GM18498 (cell line): ENCODE data around the gene HOXC5.

ENCODE experiments used
- ATAC-seq: cut with Tn5 transposase; IDR thresholded peaks from one replicate; pipeline ENCODE4 v1.9.1; 2021; ENCODE audit warnings: mild to moderate bottlenecking, moderate library complexity; ENCODE audit not compliant: unreplicated experiment

The HOXC5 gene

GRCh38 chr12:54045401-54045800 lies 12.6 kb downstream of the HOXC5 start:
- ATAC-seq = no peak

DNA sequence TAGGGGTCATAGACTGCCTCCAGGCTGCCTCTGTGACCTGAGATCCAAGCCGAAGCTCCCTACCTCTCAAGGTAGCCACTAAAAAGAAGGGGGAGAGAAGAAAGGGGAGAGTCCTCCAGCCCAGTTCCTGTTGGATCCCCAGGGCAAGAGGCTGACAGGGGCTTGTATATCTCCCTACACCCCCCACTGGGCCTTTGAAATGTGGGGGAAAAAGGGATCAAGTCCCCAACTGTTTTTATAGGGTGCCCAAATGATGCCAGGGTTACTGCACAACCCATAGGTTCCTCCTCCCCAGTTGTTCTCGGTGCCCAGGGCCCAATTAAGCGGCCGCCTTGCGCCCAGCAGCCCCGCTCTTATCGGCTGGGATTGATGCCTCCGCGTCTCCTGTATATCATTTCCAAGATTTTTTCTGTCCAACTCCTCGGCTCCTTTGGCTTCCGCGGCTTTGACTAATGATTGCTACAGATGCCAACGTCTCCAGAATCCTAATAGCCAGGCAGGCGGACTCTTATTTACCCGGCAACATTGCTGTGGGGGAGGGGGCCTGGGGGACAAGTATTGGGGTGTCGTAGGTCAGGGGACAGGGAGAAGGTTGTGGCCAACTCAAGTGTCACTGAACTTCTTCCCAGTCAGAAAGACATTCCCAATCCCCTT lies 13.1 kb downstream of the HOXC5 start:
- ATAC-seq = no peak

- ATAC-seq = no peak
These were observed 13.9 kb downstream of the HOXC5 start for GRCh38 chr12:54046809-54047159.

DNA sequence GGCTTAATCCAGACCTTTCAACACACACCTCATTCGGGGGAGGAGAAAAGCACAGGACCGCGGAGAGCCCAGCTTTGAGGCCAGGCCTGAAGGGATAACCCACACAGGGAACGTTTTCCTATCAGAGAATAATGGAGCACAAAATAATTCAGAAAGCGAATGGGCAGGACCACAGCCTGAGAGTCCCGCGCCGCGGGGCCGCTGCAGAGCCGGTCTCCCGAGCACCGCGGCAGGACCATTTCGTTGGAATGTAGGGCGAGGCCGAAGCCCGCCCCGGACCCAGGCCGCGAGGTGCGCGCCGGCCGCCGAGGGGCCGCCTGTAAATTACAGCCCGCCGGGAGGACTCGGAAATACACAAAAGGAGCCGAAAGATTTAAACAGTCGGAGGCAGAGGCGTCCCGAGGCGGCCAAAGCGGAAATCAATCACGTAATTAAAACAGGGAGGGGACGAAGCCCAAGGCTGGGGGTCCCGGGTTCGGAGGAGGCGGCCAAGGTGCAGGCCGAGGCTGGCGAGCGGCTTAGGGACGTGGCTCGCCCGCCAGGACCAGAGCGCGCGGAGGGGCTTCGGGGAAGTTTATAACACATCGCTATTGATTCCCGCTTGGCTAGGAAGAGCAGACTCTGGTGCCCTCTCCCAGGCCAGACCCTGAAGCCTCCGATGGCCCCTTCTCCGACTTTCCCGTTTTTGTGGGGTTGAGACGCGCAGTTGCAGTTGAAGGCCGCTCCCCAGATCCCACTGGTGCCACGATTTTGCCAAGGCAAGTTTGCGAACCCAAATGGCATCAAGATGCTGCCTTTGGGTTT lies 14.5 kb downstream of the HOXC5 start:
- no peak for ATAC-seq

DNA sequence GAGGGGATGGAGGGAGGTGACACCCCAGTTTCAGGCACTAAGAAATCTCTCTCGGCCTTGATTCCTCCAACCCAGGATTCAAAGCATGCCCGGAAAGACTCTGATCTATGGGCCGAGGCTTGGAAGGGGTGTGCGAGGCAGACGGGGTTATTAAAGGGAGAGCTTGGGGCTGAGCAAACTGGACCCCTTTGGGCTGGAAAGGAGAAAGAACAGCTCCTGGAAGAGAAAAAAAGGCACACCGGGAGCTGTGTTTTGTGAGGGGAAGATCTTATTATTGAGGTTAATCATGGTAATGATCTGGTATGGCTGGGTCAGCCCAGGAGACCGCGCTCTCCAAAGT lies 15.1 kb downstream of the HOXC5 start:
- no peak for ATAC-seq

DNA sequence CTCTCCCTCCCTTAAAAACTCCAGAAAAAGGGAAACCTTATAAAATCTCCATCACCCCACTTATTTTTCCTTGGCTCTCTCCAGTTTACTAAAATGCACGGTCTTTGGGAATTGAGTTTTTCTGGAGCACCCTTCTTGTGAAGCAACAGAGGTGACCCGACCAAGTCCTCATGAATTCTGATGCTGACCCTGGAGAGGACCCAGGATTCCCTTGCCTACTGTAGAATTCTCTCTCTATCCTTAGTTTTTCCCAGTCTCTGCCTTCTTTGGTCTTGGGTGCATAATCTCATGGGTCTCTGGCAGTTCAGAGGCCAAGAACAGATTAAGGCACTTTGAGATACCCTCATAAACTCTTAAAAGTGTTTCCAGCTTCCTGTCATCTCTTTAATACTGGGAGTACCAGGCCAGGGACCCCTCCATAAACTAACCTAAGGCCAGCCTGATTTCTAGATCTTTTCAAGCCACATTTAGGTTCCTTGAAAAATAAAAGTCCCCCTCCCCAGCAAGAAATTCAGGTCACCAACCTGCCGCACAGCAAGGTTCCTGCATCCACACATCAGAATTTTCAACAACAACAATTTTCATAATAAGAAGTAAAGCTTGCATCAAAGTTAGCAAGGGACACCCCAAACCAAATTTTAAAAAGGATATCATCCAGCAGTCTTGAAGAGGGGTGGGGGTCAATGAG lies 15.7 kb downstream of the HOXC5 start:
- no peak for ATAC-seq

DNA sequence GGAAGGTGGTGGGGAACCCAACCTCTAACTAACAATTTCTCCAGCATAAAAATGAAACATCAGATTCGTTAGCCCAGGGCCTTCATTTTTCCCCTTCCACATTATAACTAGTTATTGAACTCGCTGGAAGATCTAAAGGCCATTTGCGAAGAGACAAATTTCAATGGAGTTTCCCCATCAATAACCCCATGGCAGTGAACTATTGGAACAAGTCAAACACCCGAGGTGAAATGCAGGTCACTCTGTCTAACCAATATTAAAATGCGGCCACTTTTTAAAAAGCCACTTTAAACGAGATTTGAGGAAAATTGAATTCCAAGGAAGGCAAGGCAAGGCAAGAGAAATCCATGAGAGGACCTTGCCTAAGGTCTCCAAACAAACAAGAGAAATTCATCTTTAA lies 16.3 kb downstream of the HOXC5 start:
- ATAC-seq = no peak

DNA sequence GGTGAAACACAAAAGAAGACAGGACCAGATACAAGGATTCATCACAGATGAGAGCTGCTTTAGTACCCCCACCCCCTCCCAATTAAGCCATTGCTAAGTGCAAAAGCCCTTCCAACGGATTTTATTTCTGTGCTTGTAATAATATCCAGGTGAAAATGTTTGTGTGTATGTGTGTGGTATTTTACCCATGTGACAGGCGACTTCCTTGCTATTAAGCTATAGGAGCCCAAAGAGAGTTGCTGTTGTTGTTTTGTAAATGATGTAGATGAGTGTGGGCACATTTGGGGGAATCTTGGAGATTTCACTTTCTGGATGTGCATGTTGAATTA lies 17.6 kb downstream of the HOXC5 start:
- no peak for ATAC-seq

DNA sequence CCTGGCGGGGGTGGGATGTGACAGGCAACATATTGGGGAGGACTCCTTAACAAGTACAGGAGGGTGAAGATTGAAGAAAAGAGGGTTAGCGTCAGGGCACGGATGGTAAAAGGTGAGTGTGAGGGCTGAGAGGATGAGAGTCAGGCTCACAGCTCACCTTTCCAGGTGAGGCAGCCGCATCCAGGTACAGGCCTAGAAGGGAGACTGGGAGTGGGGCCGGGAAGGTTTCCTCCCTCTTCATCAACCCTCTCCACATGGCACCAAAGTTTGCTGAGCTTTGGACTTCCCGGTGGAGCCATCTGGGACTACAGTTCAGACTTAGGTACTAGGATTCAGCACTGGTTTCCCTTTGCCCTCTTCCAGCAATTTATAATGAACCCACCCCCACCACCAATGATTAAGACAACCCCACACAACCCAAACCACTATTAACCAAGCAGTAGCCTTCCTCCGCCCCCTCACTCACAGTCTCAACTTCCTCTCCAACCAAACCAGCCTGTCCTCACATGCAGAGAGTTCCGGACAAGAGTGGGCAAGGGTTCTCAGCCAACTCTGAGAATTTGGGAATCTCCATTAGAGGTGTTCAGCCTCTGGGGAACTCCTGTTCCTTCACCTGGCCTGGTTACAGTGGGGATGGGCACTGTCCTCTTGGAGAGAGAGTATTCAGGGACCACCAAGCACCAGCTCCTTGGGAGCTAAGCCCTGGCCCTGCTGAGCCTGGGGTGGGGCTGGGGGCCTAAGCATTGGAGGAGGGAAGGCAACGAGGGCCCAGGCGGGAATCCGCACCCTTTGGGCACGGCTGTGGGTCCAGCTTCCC lies 18.4 kb downstream of the HOXC5 start:
- ATAC-seq = no peak

- ATAC-seq = no peak
These were observed 19.1 kb downstream of the HOXC5 start for GRCh38 chr12:54051874-54052437.

- ATAC-seq = no peak
These were observed 19.7 kb downstream of the HOXC5 start for GRCh38 chr12:54052438-54053002.

DNA sequence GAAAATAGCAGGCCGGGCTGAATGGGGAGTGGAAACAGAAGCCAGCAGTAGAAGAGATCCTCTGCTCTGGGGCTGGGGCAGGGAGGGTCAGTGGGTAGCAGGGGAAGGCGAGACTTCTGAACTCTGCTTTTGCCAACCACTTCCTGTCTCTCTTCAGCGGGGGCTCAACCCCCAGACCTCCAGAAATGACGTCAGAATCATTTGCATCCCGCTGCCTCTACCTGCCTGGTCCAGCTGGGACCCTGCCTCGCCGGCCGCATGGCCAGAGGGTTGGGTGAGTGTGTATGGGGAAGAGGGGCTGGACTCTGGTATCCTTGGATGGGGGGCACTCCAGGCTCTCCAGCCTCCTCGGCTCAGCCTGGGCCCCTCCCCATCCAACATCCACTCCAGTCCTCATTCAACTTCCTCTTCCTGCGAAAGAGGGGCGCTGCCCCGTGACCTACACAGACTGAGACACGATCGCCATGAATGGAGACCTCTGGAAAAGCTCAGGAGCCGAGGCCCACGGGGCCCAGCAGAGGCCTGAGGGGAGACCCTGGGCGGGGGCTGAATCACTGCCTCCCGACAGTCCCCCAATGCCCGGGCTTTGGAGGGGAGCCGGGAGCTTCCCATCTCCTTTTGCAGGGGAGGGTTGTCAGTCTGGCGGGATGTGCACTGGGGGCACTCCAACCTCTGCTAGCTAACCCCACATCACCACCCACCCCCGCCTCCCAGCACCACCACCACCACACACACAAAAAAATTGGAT lies 20.3 kb downstream of the HOXC5 start:
- ATAC-seq = peak; percentile 77

GRCh38 chr12:54053751-54054741 lies 21.2 kb downstream of the HOXC5 start, which contains the start of gene HOXC4:
Gene HOXC4, plus strand, starts transcription at chr12:54053835. Its CDS starts 88 bp downstream, at chr12:54053923.
- peak; percentile 54 for ATAC-seq

DNA sequence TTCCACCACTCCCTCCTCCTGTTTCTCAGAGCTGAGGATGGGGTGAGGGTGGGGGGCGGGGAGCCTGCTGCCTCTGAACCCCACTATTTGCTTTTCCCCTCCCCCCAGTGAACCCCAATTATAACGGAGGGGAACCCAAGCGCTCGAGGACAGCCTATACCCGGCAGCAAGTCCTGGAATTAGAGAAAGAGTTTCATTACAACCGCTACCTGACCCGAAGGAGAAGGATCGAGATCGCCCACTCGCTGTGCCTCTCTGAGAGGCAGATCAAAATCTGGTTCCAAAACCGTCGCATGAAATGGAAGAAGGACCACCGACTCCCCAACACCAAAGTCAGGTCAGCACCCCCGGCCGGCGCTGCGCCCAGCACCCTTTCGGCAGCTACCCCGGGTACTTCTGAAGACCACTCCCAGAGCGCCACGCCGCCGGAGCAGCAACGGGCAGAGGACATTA lies 21.9 kb downstream of the HOXC5 start:
- no peak for ATAC-seq

- no peak for ATAC-seq
These were observed 22.7 kb downstream of the HOXC5 start for GRCh38 chr12:54055552-54055951.

DNA sequence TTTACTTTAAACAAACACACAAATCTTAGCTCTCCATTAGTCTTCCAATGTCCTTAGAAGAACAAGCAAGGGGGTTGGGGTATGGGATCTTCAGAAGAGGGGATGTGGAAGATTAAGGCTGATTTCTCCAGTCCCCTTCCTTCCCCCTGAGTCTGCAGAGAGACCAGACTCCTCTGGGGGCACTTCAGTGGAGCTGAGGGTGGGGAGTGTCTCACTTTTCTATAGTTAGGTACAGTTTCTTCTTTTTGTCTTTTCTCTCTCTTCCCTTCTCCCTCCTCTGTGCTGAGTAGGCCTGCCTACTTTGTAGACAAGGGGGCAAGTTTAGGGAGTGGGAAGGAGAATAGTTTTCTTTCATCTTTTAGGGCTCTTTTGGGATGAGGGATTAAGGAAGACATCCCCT lies 23.3 kb downstream of the HOXC5 start:
- ATAC-seq = no peak

- ATAC-seq = no peak
These were observed 25.4 kb downstream of the HOXC5 start for GRCh38 chr12:54058128-54058768.

DNA sequence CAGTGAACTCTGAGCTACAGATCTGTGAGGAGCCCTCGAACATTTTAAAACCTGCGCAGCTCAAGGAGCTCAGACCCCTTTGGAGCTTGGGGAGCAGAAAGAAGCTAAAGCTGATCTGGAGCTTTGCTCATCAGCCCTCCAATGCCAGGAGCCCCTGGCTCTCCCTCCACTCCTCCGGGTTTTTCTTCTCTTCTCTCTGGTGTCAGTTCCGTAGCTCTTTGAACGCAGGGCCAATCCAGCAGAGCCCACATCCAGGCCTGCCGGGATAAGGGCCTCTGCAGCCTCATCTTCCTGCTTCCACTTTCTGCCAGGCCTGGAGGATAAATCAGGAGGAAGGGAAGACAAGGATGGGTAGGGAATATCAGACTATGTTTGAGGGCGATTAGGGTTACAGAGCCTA lies 26.8 kb downstream of the HOXC5 start:
- no peak for ATAC-seq
